GM19099 (cell line): ENCODE measurements around the gene NPDC1.
A peak's percentile ranks its signal among the peaks of the same experiment; 100 is the strongest.

ENCODE experiments used
- POLR2A ChIP-seq: IDR thresholded peaks from 3 replicates; pipeline ENCODE4 v1.6.1; 2011; ENCODE audit warnings: low read depth; ENCODE audit not compliant: insufficient read length; ENCODE audit errors: extremely low read depth

NPDC1 gene

GRCh38 chr9:137077758-137078693 is 32.0 kb upstream of the NPDC1 start:
- TF ChIP-seq POLR2A, result no peak

DNA sequence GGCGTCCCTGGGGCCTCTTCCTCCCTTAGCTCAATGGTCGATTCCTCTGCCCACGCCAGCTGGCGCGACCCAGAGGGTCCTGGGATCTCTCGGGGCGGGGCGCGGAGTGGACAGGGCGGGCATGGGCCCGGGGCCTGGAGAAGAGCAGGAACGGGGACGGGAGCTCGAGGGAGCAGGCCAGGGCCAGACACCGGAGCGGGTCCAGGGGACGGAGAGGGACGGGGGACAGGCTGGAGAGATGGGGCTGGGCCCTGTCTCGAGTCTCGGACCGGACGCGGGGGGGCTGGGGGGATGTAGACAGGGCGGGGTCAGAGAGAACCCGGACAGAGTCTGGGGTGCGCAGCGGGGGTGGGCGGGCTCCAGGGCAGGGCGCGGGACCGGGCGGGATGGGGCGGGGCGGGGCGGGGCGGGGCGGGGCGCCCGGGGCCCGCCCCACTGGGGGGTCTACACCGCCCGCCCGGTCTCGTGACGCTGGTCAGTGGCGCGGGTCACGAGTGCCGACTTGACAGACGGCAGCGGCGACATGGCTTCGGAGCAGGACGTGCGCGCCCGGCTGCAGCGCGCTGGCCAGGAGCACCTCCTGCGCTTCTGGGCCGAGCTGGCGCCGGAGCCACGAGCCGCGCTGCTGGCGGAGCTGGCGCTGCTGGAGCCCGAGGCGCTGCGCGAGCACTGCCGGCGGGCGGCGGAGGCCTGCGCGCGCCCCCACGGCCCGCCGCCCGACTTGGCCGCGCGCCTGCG is 31.2 kb upstream of the NPDC1 start, which contains the start of gene UAP1L1:
Gene UAP1L1, plus strand, starts transcription at position 508 of the 738 bp plus-strand sequence. Its CDS starts 16 bp downstream, at position 524.
- TF ChIP-seq POLR2A, result peak; percentile 59

DNA sequence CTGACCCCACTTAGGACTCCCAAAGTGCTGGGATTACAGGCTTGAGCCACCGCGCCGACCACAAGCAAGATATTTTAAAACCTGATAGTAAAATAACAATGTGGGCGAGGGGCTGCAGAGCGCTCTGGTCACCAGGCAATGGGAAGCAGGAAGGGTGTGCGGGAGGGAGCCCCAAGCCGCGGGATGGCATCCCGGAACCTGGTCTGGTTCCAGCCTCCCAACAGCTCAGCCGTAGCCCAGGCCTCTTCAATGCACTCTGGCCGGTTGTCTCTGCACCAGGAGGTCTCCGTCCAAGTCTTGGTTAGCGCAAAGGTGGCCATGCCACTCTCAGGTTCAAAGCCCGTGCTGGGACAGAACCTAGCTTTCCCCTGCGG is 30.6 kb upstream of the NPDC1 start:
- TF ChIP-seq POLR2A, result no peak

DNA sequence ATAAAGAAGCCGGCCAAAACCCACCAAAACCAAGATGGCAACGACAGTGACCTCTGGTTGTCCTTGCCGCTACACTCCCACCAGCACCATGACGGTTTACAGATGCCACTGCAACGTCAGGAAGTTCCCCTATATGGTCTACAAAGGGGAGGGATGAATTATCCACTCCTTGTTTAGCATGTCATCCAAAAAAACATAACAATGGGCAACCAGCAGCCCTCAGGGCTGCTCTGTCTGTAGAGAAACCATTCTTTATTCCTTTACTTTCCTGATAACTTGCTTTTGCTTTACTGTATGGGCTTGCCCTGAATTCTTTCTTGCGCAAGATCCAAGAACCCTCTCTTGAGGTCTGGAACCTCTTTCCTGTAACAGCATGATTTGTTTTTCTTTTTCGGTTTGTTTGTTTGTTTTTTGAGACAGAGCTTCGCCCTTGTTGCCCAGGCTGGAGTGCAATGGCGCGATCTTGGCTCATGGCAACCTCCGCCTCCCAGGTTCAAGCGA is 29.3 kb upstream of the NPDC1 start:
- no peak for TF ChIP-seq POLR2A

- no peak for TF ChIP-seq POLR2A
These were observed 28.8 kb upstream of the NPDC1 start for GRCh38 chr9:137074657-137075274.

DNA sequence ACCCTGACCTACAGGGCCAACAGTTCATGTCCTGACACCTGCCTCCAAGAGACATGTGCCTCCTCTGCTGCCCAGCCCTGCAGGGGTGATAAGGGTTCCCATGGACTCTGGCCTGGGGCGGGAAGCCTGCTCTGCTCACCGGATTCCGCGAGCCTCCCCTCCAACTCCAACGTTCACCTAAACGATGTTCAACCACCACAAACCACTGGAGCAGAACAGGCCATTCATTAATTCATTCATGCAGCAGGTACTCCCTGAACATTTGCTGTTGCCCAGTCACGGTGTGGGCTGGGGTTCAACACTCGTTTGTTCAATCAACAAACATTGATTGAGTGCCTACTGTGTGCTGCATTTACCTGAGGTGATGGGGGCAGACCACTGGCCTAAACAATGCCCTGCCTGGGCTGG is 28.0 kb upstream of the NPDC1 start:
- no peak for TF ChIP-seq POLR2A

- TF ChIP-seq POLR2A, result no peak
These were observed 25.3 kb upstream of the NPDC1 start for GRCh38 chr9:137071282-137071681.

DNA sequence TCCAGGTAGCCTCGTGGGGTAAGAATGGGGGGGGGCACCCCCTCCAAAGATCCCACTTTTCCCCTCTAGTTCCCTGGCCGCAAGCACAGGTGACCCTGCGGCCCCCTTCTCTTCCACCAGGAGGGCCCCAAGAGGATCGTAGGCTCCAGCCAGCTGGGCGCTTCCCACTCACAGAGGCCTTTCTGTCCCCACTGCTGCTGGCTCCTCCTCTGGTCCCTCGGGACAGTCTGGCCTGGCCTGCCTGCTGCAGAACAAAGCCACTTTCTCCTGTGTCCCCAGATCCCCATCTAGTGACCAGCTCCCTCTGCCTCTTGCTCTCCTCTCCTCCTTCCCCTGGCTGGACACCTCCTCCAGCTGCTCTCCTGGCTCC is 24.9 kb upstream of the NPDC1 start:
- no peak for TF ChIP-seq POLR2A

DNA sequence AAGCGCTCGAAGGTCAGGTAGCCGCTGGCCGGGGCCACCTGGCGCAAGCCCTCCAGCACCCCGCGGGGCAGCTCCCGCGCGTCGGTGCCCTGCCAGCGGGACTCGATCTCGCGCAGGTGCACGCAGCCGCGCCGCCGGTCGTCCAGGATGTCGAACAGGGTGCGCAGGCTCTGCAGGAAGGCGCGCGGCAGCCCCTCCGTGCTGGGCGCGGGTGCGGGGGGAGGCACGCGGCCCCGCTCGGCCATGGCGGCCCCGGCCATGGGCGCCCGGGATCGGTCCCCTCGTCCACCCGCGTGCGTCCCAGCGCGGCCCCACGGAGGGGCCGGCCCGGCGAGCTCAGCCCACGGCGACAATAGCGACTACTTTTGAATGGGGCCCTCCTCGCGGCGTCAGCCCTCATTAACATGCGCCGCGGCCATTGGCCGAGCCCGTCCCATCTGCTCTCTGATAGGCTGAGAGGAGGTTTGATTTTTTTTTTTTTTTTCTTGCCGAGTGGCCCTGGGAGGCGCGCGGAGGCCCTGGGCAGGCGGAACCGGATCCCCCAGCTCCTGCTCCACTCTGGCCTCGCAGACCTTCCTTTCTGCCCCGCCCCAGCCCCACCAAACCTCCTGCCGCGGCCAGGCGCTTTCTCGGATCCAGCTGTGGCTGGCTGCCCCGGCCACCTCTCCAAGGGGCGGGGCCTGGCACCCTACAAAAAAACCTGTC is 24.4 kb upstream of the NPDC1 start, which contains the start of gene SAPCD2:
Gene SAPCD2, minus strand, starts transcription at position 357 of the 705 bp plus-strand sequence. Its CDS starts 97 bp downstream, at position 260.
- TF ChIP-seq POLR2A, result peak; percentile 73

GRCh38 chr9:137069508-137070091 is 23.6 kb upstream of the NPDC1 start:
- TF ChIP-seq POLR2A, result no peak

- TF ChIP-seq POLR2A, result no peak
These were observed 22.8 kb upstream of the NPDC1 start for GRCh38 chr9:137068539-137069507.

GRCh38 chr9:137067860-137068538 is 22.0 kb upstream of the NPDC1 start:
- TF ChIP-seq POLR2A, result no peak

GRCh38 chr9:137066096-137066861 is 20.3 kb upstream of the NPDC1 start:
- TF ChIP-seq POLR2A, result no peak
